ENCODE data around the gene TREML2. TPM values are rescaled to one million over a fixed set of nuclear protein-coding genes. Genes with fewer than 3 reads are reported as not detected.
"Not testable (repeated sequence)": the region's sequence is repeated elsewhere in the genome, so short reads cannot be mapped to it uniquely, and the experiment has no call there.

The TREML2 gene
- not detected for polyA plus RNA-seq (2013, experiment 1 of 4)
- polyA plus RNA-seq (2013, experiment 2 of 4) = not detected
- not detected for polyA plus RNA-seq (2013, experiment 3 of 4)
- polyA plus RNA-seq (2013, experiment 4 of 4) = not detected

GRCh38 chr6:41200901-41201763 is at the start of gene TREML2:
Gene TREML2, minus strand, starts transcription at chr6:41201149. Its CDS starts 141 bp downstream, at chr6:41201008.
- no peak within 1 kb of the TSS for H3K4me3 ChIP-seq (ENCODE audit: insufficient read depth, low read depth, low read length)
- H3K27ac ChIP-seq (ENCODE audit: insufficient read depth, low read depth, low read length, poor library complexity, severe bottlenecking) = no peak within 1 kb of the TSS

GRCh38 chr6:41247882-41248705 is 47.1 kb upstream of the TREML2 start:
- no peak overlapping the region for H3K27ac ChIP-seq (ENCODE audit: insufficient read depth, low read depth, low read length, poor library complexity, severe bottlenecking)
- H3K36me3 ChIP-seq (ENCODE audit: control insufficient read depth, insufficient read depth, low read length) = no peaks in the 10 kb centered on the region
- H3K27me3 ChIP-seq (ENCODE audit: control insufficient read depth, insufficient read depth, low read length, poor library complexity, severe bottlenecking) = no peaks in the 10 kb centered on the region
- WGBS, 2 experiments = 88 to 90% methylated on average over 7 of the region's 7 CpGs
- no peaks in the 10 kb centered on the region for H3K4me1 ChIP-seq (ENCODE audit: control insufficient read depth, insufficient read depth, low read length)
- no peaks in the 10 kb centered on the region for H3K9me3 ChIP-seq (ENCODE audit: control insufficient read depth, low read length)
- H3K4me3 ChIP-seq (ENCODE audit: insufficient read depth, low read depth, low read length) = no peak overlapping the region

More at GRCh38 chr6:41200901-41201763, at the start of gene TREML2:
- no peaks in the 10 kb centered on the region for H3K4me1 ChIP-seq (ENCODE audit: control insufficient read depth, insufficient read depth, low read length)
- no peaks in the 10 kb centered on the region for H3K36me3 ChIP-seq (ENCODE audit: control insufficient read depth, insufficient read depth, low read length)
- H3K9me3 ChIP-seq (ENCODE audit: control insufficient read depth, low read length) = no peaks in the 10 kb centered on the region
- no peaks in the 10 kb centered on the region for H3K27me3 ChIP-seq (ENCODE audit: control insufficient read depth, insufficient read depth, low read length, poor library complexity, severe bottlenecking)
- WGBS, 2 experiments = 82% methylated on average over 12 of the region's 12 CpGs

GRCh38 chr6:41247288-41247865 is 46.4 kb upstream of the TREML2 start:
- Histone ChIP-seq H3K4me1 (ENCODE audit: control insufficient read depth, insufficient read depth, low read length) (no peaks in the 10 kb centered on the region), H3K4me3 (ENCODE audit: insufficient read depth, low read depth, low read length) (no peak overlapping the region), H3K27me3 (ENCODE audit: control insufficient read depth, insufficient read depth, low read length, poor library complexity, severe bottlenecking) (no peaks in the 10 kb centered on the region), H3K27ac (ENCODE audit: insufficient read depth, low read depth, low read length, poor library complexity, severe bottlenecking) (no peak overlapping the region), H3K9me3 (ENCODE audit: control insufficient read depth, low read length) (no peaks in the 10 kb centered on the region), H3K36me3 (ENCODE audit: control insufficient read depth, insufficient read depth, low read length) (no peaks in the 10 kb centered on the region)
- 68 to 73% methylated on average over 9 of the region's 9 CpGs for WGBS, 2 experiments

- H3K27ac ChIP-seq (ENCODE audit: insufficient read depth, low read depth, low read length, poor library complexity, severe bottlenecking); H3K36me3 ChIP-seq (ENCODE audit: control insufficient read depth, insufficient read depth, low read length); H3K9me3 ChIP-seq (ENCODE audit: control insufficient read depth, low read length); H3K4me1 ChIP-seq (ENCODE audit: control insufficient read depth, insufficient read depth, low read length); H3K4me3 ChIP-seq (ENCODE audit: insufficient read depth, low read depth, low read length); H3K27me3 ChIP-seq (ENCODE audit: control insufficient read depth, insufficient read depth, low read length, poor library complexity, severe bottlenecking): not testable (repeated sequence)
- WGBS, 2 experiments = 94% methylated on average over 2 of the region's 4 CpGs; no CpG with 5 or more reads in 1 of the 2 experiments
These were observed 45.6 kb upstream of the TREML2 start for GRCh38 chr6:41246529-41246928.

- H3K27ac ChIP-seq (ENCODE audit: insufficient read depth, low read depth, low read length, poor library complexity, severe bottlenecking) = no peak overlapping the region
- H3K4me3 ChIP-seq (ENCODE audit: insufficient read depth, low read depth, low read length) = no peak overlapping the region
- 5% methylated on average over 21 to 22 of the region's 22 CpGs for WGBS, 2 experiments
- H3K9me3 ChIP-seq (ENCODE audit: control insufficient read depth, low read length) = no peaks in the 10 kb centered on the region
- H3K27me3 ChIP-seq (ENCODE audit: control insufficient read depth, insufficient read depth, low read length, poor library complexity, severe bottlenecking) = peaks cover 21% of the 10 kb centered on the region
- no peaks in the 10 kb centered on the region for H3K4me1 ChIP-seq (ENCODE audit: control insufficient read depth, insufficient read depth, low read length)
- no peaks in the 10 kb centered on the region for H3K36me3 ChIP-seq (ENCODE audit: control insufficient read depth, insufficient read depth, low read length)
These were observed 38.7 kb upstream of the TREML2 start for GRCh38 chr6:41239467-41240159.

GRCh38 chr6:41237128-41237527 is 36.2 kb upstream of the TREML2 start:
- Histone ChIP-seq H3K27ac (ENCODE audit: insufficient read depth, low read depth, low read length, poor library complexity, severe bottlenecking) (no peak overlapping the region), H3K27me3 (ENCODE audit: control insufficient read depth, insufficient read depth, low read length, poor library complexity, severe bottlenecking) (peaks cover 21% of the 10 kb centered on the region), H3K4me1 (ENCODE audit: control insufficient read depth, insufficient read depth, low read length) (no peaks in the 10 kb centered on the region), H3K4me3 (ENCODE audit: insufficient read depth, low read depth, low read length) (no peak overlapping the region), H3K9me3 (ENCODE audit: control insufficient read depth, low read length) (no peaks in the 10 kb centered on the region), H3K36me3 (ENCODE audit: control insufficient read depth, insufficient read depth, low read length) (no peaks in the 10 kb centered on the region)
- WGBS, 2 experiments = 82 to 83% methylated on average over 5 of the region's 5 CpGs

- Histone ChIP-seq H3K9me3 (ENCODE audit: control insufficient read depth, low read length) (no peaks in the 10 kb centered on the region), H3K27me3 (ENCODE audit: control insufficient read depth, insufficient read depth, low read length, poor library complexity, severe bottlenecking) (peaks cover 21% of the 10 kb centered on the region), H3K36me3 (ENCODE audit: control insufficient read depth, insufficient read depth, low read length) (no peaks in the 10 kb centered on the region), H3K4me1 (ENCODE audit: control insufficient read depth, insufficient read depth, low read length) (no peaks in the 10 kb centered on the region), H3K27ac (ENCODE audit: insufficient read depth, low read depth, low read length, poor library complexity, severe bottlenecking) (no peak overlapping the region), H3K4me3 (ENCODE audit: insufficient read depth, low read depth, low read length) (no peak overlapping the region)
- WGBS, 2 experiments = 89 to 90% methylated on average over 4 of the region's 4 CpGs
These were observed 35.3 kb upstream of the TREML2 start for GRCh38 chr6:41236276-41236675.

GRCh38 chr6:41232667-41233066 is 31.7 kb upstream of the TREML2 start:
- 84 to 94% methylated on average over 6 of the region's 6 CpGs for WGBS, 2 experiments

GRCh38 chr6:41231246-41231645 is 30.3 kb upstream of the TREML2 start:
- Histone ChIP-seq H3K9me3 (ENCODE audit: control insufficient read depth, low read length) (no peaks in the 10 kb centered on the region), H3K4me3 (ENCODE audit: insufficient read depth, low read depth, low read length) (no peak overlapping the region), H3K27ac (ENCODE audit: insufficient read depth, low read depth, low read length, poor library complexity, severe bottlenecking) (no peak overlapping the region), H3K4me1 (ENCODE audit: control insufficient read depth, insufficient read depth, low read length) (no peaks in the 10 kb centered on the region), H3K36me3 (ENCODE audit: control insufficient read depth, insufficient read depth, low read length) (no peaks in the 10 kb centered on the region), H3K27me3 (ENCODE audit: control insufficient read depth, insufficient read depth, low read length, poor library complexity, severe bottlenecking) (no peaks in the 10 kb centered on the region)
- WGBS, 2 experiments = 80 to 82% methylated on average over 5 of the region's 5 CpGs

More at GRCh38 chr6:41232667-41233066, 31.7 kb upstream of the TREML2 start:
- H3K27ac ChIP-seq (ENCODE audit: insufficient read depth, low read depth, low read length, poor library complexity, severe bottlenecking) = no peak overlapping the region
- H3K9me3 ChIP-seq (ENCODE audit: control insufficient read depth, low read length) = no peaks in the 10 kb centered on the region
- no peaks in the 10 kb centered on the region for H3K4me1 ChIP-seq (ENCODE audit: control insufficient read depth, insufficient read depth, low read length)
- no peaks in the 10 kb centered on the region for H3K36me3 ChIP-seq (ENCODE audit: control insufficient read depth, insufficient read depth, low read length)
- H3K27me3 ChIP-seq (ENCODE audit: control insufficient read depth, insufficient read depth, low read length, poor library complexity, severe bottlenecking) = peaks cover 2% of the 10 kb centered on the region
- no peak overlapping the region for H3K4me3 ChIP-seq (ENCODE audit: insufficient read depth, low read depth, low read length)
